SK-N-SH (cell line): ENCODE measurements around the gene ATP6AP1. TPM values are rescaled to one million over a fixed set of nuclear protein-coding genes. Genes with fewer than 3 reads are reported as not detected.

Source experiments
- CTCF ChIA-PET: fragments of 300-600, 350-600 bp; formaldehyde crosslinking; extraction: SDS; loops from one replicate; lab custom pipeline; 2021; lab: Yijun Ruan, JAX
- POLR2A ChIA-PET: fragments of 350-600 bp; sonication (Branson Sonifier 250); formaldehyde crosslinking; extraction: SDS; loops from one replicate; lab custom pipeline; 2020; ENCODE audit warnings: antibody characterized with exemption, inconsistent platforms; lab: Yijun Ruan, JAX
- DNase-seq: peaks from one replicate; pipeline ENCODE4 v3.0.0; 2012
- H2AFZ ChIP-seq: fragments of 200-600 bp; sonication (generic); 2 replicates; pipeline ENCODE4 v1.8.1; 2016; ENCODE audit warnings: antibody characterized with exemption, mild to moderate bottlenecking, low read depth
- H3F3A ChIP-seq: fragments of 200-600 bp; sonication (generic); replicated peaks from 2 replicates; pipeline ENCODE3; 2016; ENCODE audit warnings: antibody characterized with exemption, mild to moderate bottlenecking; ENCODE audit not compliant: insufficient read depth
- H3K27ac ChIP-seq, 2 experiments: fragments of 200-500 bp in 1 of 2; fragments of 200-600 bp in 1 of 2; sonication (Bioruptor generic) in 1 of 2; sonication (generic), shearing (Covaris generic) in 1 of 2; 2 replicates each; pipeline versions ENCODE4 v1.5.1 to v1.6.1; 2014 to 2016; ENCODE audit warnings: low read depth in 2 of 2, inconsistent platforms in 1 of 2, low read length in 1 of 2, mild to moderate bottlenecking in 1 of 2, mixed read lengths in 1 of 2
- H3K27me3 ChIP-seq: fragments of 200-600 bp; sonication (generic), shearing (Covaris generic); 2 replicates; pipeline ENCODE4 v1.6.1; 2016; ENCODE audit warnings: mixed run types; ENCODE audit not compliant: insufficient read depth
- H3K36me3 ChIP-seq, 2 experiments: fragments of 200-500 bp in 1 of 2; fragments of 200-600 bp in 1 of 2; sonication (Bioruptor generic) in 1 of 2; sonication (generic) in 1 of 2; replicated peaks in 1 of 2; 2 replicates each; pipeline versions ENCODE3 to v1.5.1; 2014 to 2016; ENCODE audit warnings: low read length in 1 of 2, mild to moderate bottlenecking in 1 of 2; ENCODE audit not compliant: insufficient read depth in 2 of 2, control insufficient read depth in 1 of 2
- H3K4me1 ChIP-seq, 2 experiments: fragments of 200-500 bp in 1 of 2; fragments of 200-600 bp in 1 of 2; sonication (Bioruptor generic) in 1 of 2; sonication (generic), shearing (Covaris generic) in 1 of 2; 2 replicates each; pipeline versions ENCODE4 v1.5.1 to v1.6.1; 2014 to 2016; ENCODE audit warnings: low read depth in 1 of 2, low read length in 1 of 2, mixed run types in 1 of 2; ENCODE audit not compliant: insufficient read depth in 2 of 2, control insufficient read depth in 1 of 2
- H3K4me2 ChIP-seq: fragments of 200-600 bp; sonication (generic), shearing (Covaris generic); 2 replicates; pipeline ENCODE4 v1.6.1; 2017; ENCODE audit warnings: mixed run types
- H3K4me3 ChIP-seq, 2 experiments: fragments of 200-500 bp in 1 of 2; fragments of 200-600 bp in 1 of 2; sonication (Bioruptor generic) in 1 of 2; sonication (generic), shearing (Covaris generic) in 1 of 2; 2 replicates each; pipeline versions ENCODE4 v1.5.1 to v1.8.1; 2014 to 2016; ENCODE audit warnings: low read depth in 2 of 2, inconsistent platforms in 1 of 2, low read length in 1 of 2, mild to moderate bottlenecking in 1 of 2, mixed read lengths in 1 of 2, moderate library complexity in 1 of 2
- H3K79me2 ChIP-seq: fragments of 200-600 bp; sonication (generic); 2 replicates; pipeline ENCODE4 v1.8.1; 2017; ENCODE audit warnings: mild to moderate bottlenecking; ENCODE audit not compliant: insufficient read depth
- H3K9ac ChIP-seq: fragments of 200-600 bp; sonication (generic); 2 replicates; pipeline ENCODE4 v1.6.1; 2017; ENCODE audit warnings: mixed run types
- H3K9me2 ChIP-seq: fragments of 200-600 bp; sonication (generic); 2 replicates; pipeline ENCODE4 v1.6.1; 2017; ENCODE audit warnings: mixed run types
- H3K9me3 ChIP-seq: fragments of 200-600 bp; sonication (generic); 2 replicates; pipeline ENCODE4 v1.6.1; 2017; ENCODE audit warnings: mixed run types, mild to moderate bottlenecking, moderate library complexity
- H4K20me1 ChIP-seq: fragments of 200-600 bp; sonication (generic); 2 replicates; pipeline ENCODE4 v1.6.1; 2017; ENCODE audit warnings: mild to moderate bottlenecking, mixed run types; ENCODE audit not compliant: insufficient read depth
- ELF1 ChIP-seq: IDR thresholded peaks from 2 replicates; pipeline ENCODE4 v1.4.0; 2012
- FOXJ3 ChIP-seq: sonication (generic); formaldehyde crosslinking; IDR thresholded peaks from 2 replicates; pipeline ENCODE4 v1.5.1; 2020; ENCODE audit warnings: mild to moderate bottlenecking, missing genetic modification reagents
- IRF3 ChIP-seq: fragments of 150-350 bp; IDR thresholded peaks from 2 replicates; pipeline ENCODE4 v1.6.1; 2016; ENCODE audit warnings: mild to moderate bottlenecking, low read depth, low read length
- JUND ChIP-seq: IDR thresholded peaks from 2 replicates; pipeline ENCODE4 v1.4.0; 2012
- MAX ChIP-seq: IDR thresholded peaks from 2 replicates; pipeline ENCODE4 v1.4.0; 2012; ENCODE audit warnings: low read depth
- NRF1 ChIP-seq: IDR thresholded peaks from 2 replicates; pipeline ENCODE4 v1.6.1; 2012; ENCODE audit warnings: low read depth, mild to moderate bottlenecking, low read length
- RAD21 ChIP-seq: IDR thresholded peaks from 2 replicates; pipeline ENCODE4 v1.6.1; 2012; ENCODE audit warnings: mild to moderate bottlenecking, low read length
- REST ChIP-seq: IDR thresholded peaks from 2 replicates; pipeline ENCODE4 v1.6.1; 2012; ENCODE audit warnings: mild to moderate bottlenecking, low read depth, low read length, moderate library complexity
- SMC3 ChIP-seq: IDR thresholded peaks from 2 replicates; pipeline ENCODE4 v1.6.1; 2012; ENCODE audit warnings: low read depth, low read length, improper control_type of control experiment
- TAF1 ChIP-seq: IDR thresholded peaks from 2 replicates; pipeline ENCODE4 v1.6.1; 2012; ENCODE audit warnings: low read depth, mild to moderate bottlenecking, low read length, moderate library complexity, borderline replicate concordance
- TEAD4 ChIP-seq: IDR thresholded peaks from 2 replicates; pipeline ENCODE4 v1.4.0; 2012; ENCODE audit warnings: mild to moderate bottlenecking, borderline replicate concordance; ENCODE audit not compliant: insufficient read depth
- ZBTB33 ChIP-seq: IDR thresholded peaks from 2 replicates; pipeline ENCODE4 v1.4.0; 2012; ENCODE audit warnings: low read depth, borderline replicate concordance
- WGBS: methylation state at CpG from one replicate; pipeline ENCODE4 v1.1.6; 2017; ENCODE audit warnings: low lambda C conversion rate; 5-methylcytosine and 5-hydroxymethylcytosine counted together
- polyA plus RNA-seq, 3 experiments: library from polyadenylated mRNA; depleted of rRNA; stranded (reverse); fragments of >200 nt; gene quantifications; 2 replicates each; pipeline ENCODE4 v1.2.3, GENCODE V29; 2012

ATP6AP1 gene
- polyA plus RNA-seq, 1 of the 3 experiments (the other 2 are of a cell fraction), result 102 TPM

- Histone ChIP-seq H3F3A (no peaks in the 10 kb centered on the region), H3K27ac (peak overlapping the region in 1 of 2 experiments; percentile 77; a peak in 2 of 4 replicates), H3K36me3 (no peaks in the 10 kb centered on the region), H3K27me3 (peaks cover 5% of the 10 kb centered on the region), H3K4me1 (peaks cover 0 to 23% of the 10 kb centered on the region in 2 experiments; a peak in 1 of 4 replicates), H3K9ac (no peak overlapping the region), H3K4me3 (no peak overlapping the region), H3K4me2 (no peak overlapping the region), H4K20me1 (no peaks in the 10 kb centered on the region), H3K9me2 (no peaks in the 10 kb centered on the region), H3K79me2 (no peaks in the 10 kb centered on the region), H3K9me3 (no peaks in the 10 kb centered on the region), H2AFZ (no peak overlapping the region)
- ChIA-PET POLR2A (interaction anchor here (0.6 to 1.7 kb wide), 5 partner anchors 13 to 128 kb away, joined by 3 to 4 read pairs (median 3); partner anchors contain the start of gene IKBKG), CTCF (interaction anchor here (1.0 to 1.3 kb wide), 3 partner anchors 18 to 108 kb away, joined by 3 to 5 read pairs (median 4); no protein-coding TSS in a partner anchor)
- no peak for DNase-seq
- 76% methylated on average over 7 of the region's 8 CpGs for WGBS
- TF ChIP-seq REST, result no peak
- TF ChIP-seq ZBTB33, result no peak
- no peak for TF ChIP-seq MAX
- no peak for TF ChIP-seq TAF1
- no peak for TF ChIP-seq SMC3
- TF ChIP-seq RAD21, result no peak
- no peak for TF ChIP-seq NRF1
- no peak for TF ChIP-seq JUND
- no peak for TF ChIP-seq FOXJ3 (CRISPR knock-in tag)
- no peak for TF ChIP-seq TEAD4
- no peak for TF ChIP-seq ELF1
- no peak for TF ChIP-seq IRF3
These were observed 9.3 kb upstream of the ATP6AP1 start for GRCh38 chrX:154419189-154419588.
